ENCODE measurements around the gene GRIA2. TPM values are rescaled to one million over a fixed set of nuclear protein-coding genes. Genes with fewer than 3 reads are reported as not detected.

The GRIA2 gene
- total RNA-seq, 8 experiments from 2014 or later = 5.3 to 146 (median 46.0) TPM; not detected in 1

- in situ Hi-C loops (cut with MboI; ENCODE audit: low pct_unique_long_range_greater_than_20kb in 2 of 9, low sequenced_read_pairs in 9 of 9, unreplicated experiment in 9 of 9) = no loop called here
- Histone ChIP-seq H3K4me3 (no peak overlapping the region), H3K27ac (no peak overlapping the region), H3K4me1 (replicated peaks in 1 of 2) (no peaks in the 10 kb centered on the region)
- ATAC-seq (replicated peaks in 6 of 8) = no peak
- 0 to 57% (median 13%) methylated on average over 1 of the region's 1 CpG; no CpG with 5 or more reads in 3 of the 10 experiments for WGBS, 10 experiments
Observed at GRCh38 chr4:157271166-157271869, 50.8 kb downstream of the GRIA2 start.

GRCh38 chr4:157280673-157281072 is 60.1 kb downstream of the GRIA2 start:
- in situ Hi-C loops (cut with MboI; ENCODE audit: low pct_unique_long_range_greater_than_20kb in 2 of 9, low sequenced_read_pairs in 9 of 9, unreplicated experiment in 9 of 9) = no loop called here
- Histone ChIP-seq H3K4me1 (replicated peaks in 1 of 2) (no peaks in the 10 kb centered on the region), H3K4me3 (no peak overlapping the region), H3K27ac (no peak overlapping the region)
- 20 to 91% (median 65%) methylated on average over 1 of the region's 1 CpG; no CpG with 5 or more reads in 4 of the 10 experiments for WGBS, 10 experiments
- ATAC-seq (replicated peaks in 6 of 8) = peak in 5 of 8 experiments; percentile 55 to 99 (median 98)

- Histone ChIP-seq H3K27ac (no peak overlapping the region), H3K4me3 (no peak overlapping the region), H3K4me1 (replicated peaks in 1 of 2) (no peaks in the 10 kb centered on the region)
- 10 to 100% (median 82%) methylated on average over 1 to 3 of the region's 3 CpGs for WGBS, 10 experiments
- in situ Hi-C loops (cut with MboI; ENCODE audit: low pct_unique_long_range_greater_than_20kb in 2 of 9, low sequenced_read_pairs in 9 of 9, unreplicated experiment in 9 of 9) = no loop called here
- ATAC-seq (replicated peaks in 6 of 8) = no peak
Observed at GRCh38 chr4:157282019-157282418, 61.5 kb downstream of the GRIA2 start.

- in situ Hi-C loops (cut with MboI; ENCODE audit: low pct_unique_long_range_greater_than_20kb in 2 of 9, low sequenced_read_pairs in 9 of 9, unreplicated experiment in 9 of 9) = no loop called here
Observed at GRCh38 chr4:157287445-157287844, 66.9 kb downstream of the GRIA2 start.

GRCh38 chr4:157290622-157291021 is 70.1 kb downstream of the GRIA2 start:
- no peak for ATAC-seq (replicated peaks in 6 of 8)
- Histone ChIP-seq H3K4me1 (replicated peaks in 1 of 2) (peaks cover 0 to 17% of the 10 kb centered on the region in 2 donors), H3K27ac (no peak overlapping the region), H3K4me3 (no peak overlapping the region)
- WGBS, 10 experiments = 5 to 96% (median 63%) methylated on average over 2 to 3 of the region's 3 CpGs; no CpG with 5 or more reads in 1 of the 10 experiments
- in situ Hi-C loops (cut with MboI; ENCODE audit: low pct_unique_long_range_greater_than_20kb in 2 of 9, low sequenced_read_pairs in 9 of 9, unreplicated experiment in 9 of 9) = no loop called here

More at GRCh38 chr4:157287445-157287844, 66.9 kb downstream of the GRIA2 start:
- ATAC-seq (replicated peaks in 6 of 8) = no peak
- 47 to 100% (median 82%) methylated on average over 2 to 4 of the region's 4 CpGs for WGBS, 10 experiments
- H3K27ac ChIP-seq = no peak overlapping the region
- H3K4me1 ChIP-seq (replicated peaks in 1 of 2) = peaks cover 0 to 5% of the 10 kb centered on the region in 2 donors
- H3K4me3 ChIP-seq = no peak overlapping the region

- Histone ChIP-seq H3K4me3 (no peak overlapping the region), H3K27ac (no peak overlapping the region), H3K4me1 (replicated peaks in 1 of 2) (peaks cover 0 to 17% of the 10 kb centered on the region in 2 donors)
- in situ Hi-C loops (cut with MboI; ENCODE audit: low pct_unique_long_range_greater_than_20kb in 2 of 9, low sequenced_read_pairs in 9 of 9, unreplicated experiment in 9 of 9) = no loop called here
- ATAC-seq (replicated peaks in 6 of 8) = no peak
- 0 to 100% (median 90%) methylated on average over 2 to 3 of the region's 3 CpGs for WGBS, 10 experiments
Observed at GRCh38 chr4:157291071-157291470, 70.5 kb downstream of the GRIA2 start.

- 51 to 94% (median 85%) methylated on average over 3 to 4 of the region's 4 CpGs for WGBS, 10 experiments
- peaks cover 0 to 27% of the 10 kb centered on the region in 2 donors for H3K4me1 ChIP-seq (replicated peaks in 1 of 2)
- H3K27ac ChIP-seq = no peak overlapping the region
- no peak overlapping the region for H3K4me3 ChIP-seq
- in situ Hi-C loops (cut with MboI; ENCODE audit: low pct_unique_long_range_greater_than_20kb in 2 of 9, low sequenced_read_pairs in 9 of 9, unreplicated experiment in 9 of 9) = no loop called here
- peak in 4 of 8 experiments; percentile 46 to 96 (median 57) for ATAC-seq (replicated peaks in 6 of 8)
Observed at GRCh38 chr4:157293673-157294072, 73.1 kb downstream of the GRIA2 start.

GRCh38 chr4:157294575-157294974 is 74.0 kb downstream of the GRIA2 start:
- ATAC-seq (replicated peaks in 6 of 8) = no peak
- no peak overlapping the region for H3K27ac ChIP-seq
- no peak overlapping the region for H3K4me3 ChIP-seq
- in situ Hi-C loops (cut with MboI; ENCODE audit: low pct_unique_long_range_greater_than_20kb in 2 of 9, low sequenced_read_pairs in 9 of 9, unreplicated experiment in 9 of 9) = no loop called here
- 0 to 100% (median 78%) methylated on average over 1 to 2 of the region's 2 CpGs; no CpG with 5 or more reads in 2 of the 10 experiments for WGBS, 10 experiments
- peaks cover 0 to 27% of the 10 kb centered on the region in 2 donors for H3K4me1 ChIP-seq (replicated peaks in 1 of 2)

GRCh38 chr4:157300701-157301100 is 80.2 kb downstream of the GRIA2 start:
- no peak overlapping the region for H3K27ac ChIP-seq
- peak in 1 of 8 experiments; percentile 42 for ATAC-seq (replicated peaks in 6 of 8)
- peaks cover 0 to 20% of the 10 kb centered on the region in 2 donors for H3K4me1 ChIP-seq (replicated peaks in 1 of 2)
- 0 to 92% (median 60%) methylated on average over 1 to 2 of the region's 2 CpGs; no CpG with 5 or more reads in 1 of the 10 experiments for whole genome bisulfite sequencing, 10 experiments
- in situ Hi-C loops (cut with MboI; ENCODE audit: low pct_unique_long_range_greater_than_20kb in 2 of 9, low sequenced_read_pairs in 9 of 9, unreplicated experiment in 9 of 9) = no loop called here
- H3K4me3 ChIP-seq = no peak overlapping the region

GRCh38 chr4:157303471-157303960 is 83.0 kb downstream of the GRIA2 start:
- WGBS, 10 experiments = 7 to 90% (median 62%) methylated on average over 2 to 6 of the region's 6 CpGs
- H3K27ac ChIP-seq = no peak overlapping the region
- ATAC-seq (replicated peaks in 6 of 8) = no peak
- in situ Hi-C loops (cut with MboI; ENCODE audit: low pct_unique_long_range_greater_than_20kb in 2 of 9, low sequenced_read_pairs in 9 of 9, unreplicated experiment in 9 of 9) = no loop called here
- no peak overlapping the region for H3K4me3 ChIP-seq
- peaks cover 0 to 9% of the 10 kb centered on the region in 2 donors for H3K4me1 ChIP-seq (replicated peaks in 1 of 2)

GRCh38 chr4:157304769-157305168 is 84.2 kb downstream of the GRIA2 start:
- in situ Hi-C loops (cut with MboI; ENCODE audit: low pct_unique_long_range_greater_than_20kb in 2 of 9, low sequenced_read_pairs in 9 of 9, unreplicated experiment in 9 of 9) = no loop called here
- ATAC-seq (replicated peaks in 6 of 8) = no peak
- WGBS, 10 experiments = 31 to 100% (median 83%) methylated on average over 1 to 5 of the region's 5 CpGs

GRCh38 chr4:157312702-157313101 is 92.2 kb downstream of the GRIA2 start:
- Histone ChIP-seq H3K4me1 (replicated peaks in 1 of 2) (no peaks in the 10 kb centered on the region), H3K4me3 (no peak overlapping the region), H3K27ac (no peak overlapping the region)
- in situ Hi-C loops (cut with MboI; ENCODE audit: low pct_unique_long_range_greater_than_20kb in 2 of 9, low sequenced_read_pairs in 9 of 9, unreplicated experiment in 9 of 9) = no loop called here
- no peak for ATAC-seq (replicated peaks in 6 of 8)
- WGBS, 10 experiments = 36 to 83% (median 71%) methylated on average over 2 to 5 of the region's 5 CpGs; no CpG with 5 or more reads in 1 of the 10 experiments

More at GRCh38 chr4:157304769-157305168, 84.2 kb downstream of the GRIA2 start:
- Histone ChIP-seq H3K4me3 (no peak overlapping the region), H3K27ac (no peak overlapping the region), H3K4me1 (replicated peaks in 1 of 2) (peaks cover 0 to 9% of the 10 kb centered on the region in 2 donors)

GRCh38 chr4:157314906-157315305 is 94.4 kb downstream of the GRIA2 start:
- H3K27ac ChIP-seq = no peak overlapping the region
- peak in 1 of 8 experiments; percentile 64 for ATAC-seq (replicated peaks in 6 of 8)
- H3K4me3 ChIP-seq = no peak overlapping the region
- in situ Hi-C loops (cut with MboI; ENCODE audit: low pct_unique_long_range_greater_than_20kb in 2 of 9, low sequenced_read_pairs in 9 of 9, unreplicated experiment in 9 of 9) = no loop called here
- no peaks in the 10 kb centered on the region for H3K4me1 ChIP-seq (replicated peaks in 1 of 2)
- whole genome bisulfite sequencing, 10 experiments = 0 to 100% (median 78%) methylated on average over 1 of the region's 1 CpG; no CpG with 5 or more reads in 3 of the 10 experiments

Measured in motor neuron (in vitro differentiated cells).